GM10847 (cell line): ENCODE data around the gene UQCC5.

Experiments used
- POLR2A ChIP-seq: IDR thresholded peaks from 2 replicates; pipeline ENCODE4 v1.6.1; 2011; ENCODE audit not compliant: insufficient read length; ENCODE audit errors: extremely low read depth

The UQCC5 gene

GRCh38 chr3:52554026-52554755 lies 17.8 kb downstream of the UQCC5 start:
- TF ChIP-seq POLR2A: no peak

- no peak for TF ChIP-seq POLR2A
Measured at GRCh38 chr3:52555056-52555455, 18.7 kb downstream of the UQCC5 start.

DNA sequence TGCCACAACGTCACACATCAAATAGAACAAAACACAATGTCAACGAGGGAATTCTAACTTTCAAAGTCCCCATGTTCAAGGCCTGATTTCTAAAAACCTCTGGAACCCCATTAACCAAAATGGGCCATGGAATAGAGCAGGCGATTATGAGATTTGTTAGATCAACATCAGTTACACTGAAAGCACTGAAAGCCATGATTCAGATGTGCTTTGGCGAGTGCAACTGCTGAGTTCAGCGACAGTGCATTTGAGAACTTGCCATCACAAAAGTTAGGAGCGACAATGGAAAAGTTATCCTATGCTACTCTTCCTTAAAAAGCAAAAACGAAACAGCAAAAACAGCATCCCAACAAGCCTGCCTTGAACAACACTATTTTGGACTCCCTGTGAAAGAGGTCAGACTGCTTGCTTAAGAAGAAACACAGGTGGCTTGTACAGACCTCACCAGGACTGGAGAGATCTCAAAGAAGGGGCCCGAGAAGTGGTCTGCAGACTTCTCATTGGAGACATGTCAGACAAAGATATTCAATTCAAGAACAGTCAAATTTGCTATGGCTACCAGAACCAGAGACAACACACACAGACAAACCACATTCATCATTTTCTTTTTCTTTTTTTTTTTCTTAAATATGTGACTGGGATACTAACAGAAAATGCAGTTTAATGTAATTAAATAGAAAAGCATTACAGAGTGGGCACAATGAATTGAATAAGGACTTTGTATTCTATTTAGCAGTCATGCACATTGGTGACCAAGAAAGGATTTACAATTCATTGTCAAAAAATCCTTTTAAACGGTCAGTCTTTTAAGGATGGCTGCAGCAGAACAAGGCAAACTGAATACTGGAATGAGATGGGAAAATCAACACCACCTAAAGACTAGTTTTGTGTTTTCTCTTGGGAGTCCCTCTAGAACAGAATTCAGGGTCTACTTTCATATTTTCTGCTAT lies 20.9 kb downstream of the UQCC5 start:
- TF ChIP-seq POLR2A: no peak

DNA sequence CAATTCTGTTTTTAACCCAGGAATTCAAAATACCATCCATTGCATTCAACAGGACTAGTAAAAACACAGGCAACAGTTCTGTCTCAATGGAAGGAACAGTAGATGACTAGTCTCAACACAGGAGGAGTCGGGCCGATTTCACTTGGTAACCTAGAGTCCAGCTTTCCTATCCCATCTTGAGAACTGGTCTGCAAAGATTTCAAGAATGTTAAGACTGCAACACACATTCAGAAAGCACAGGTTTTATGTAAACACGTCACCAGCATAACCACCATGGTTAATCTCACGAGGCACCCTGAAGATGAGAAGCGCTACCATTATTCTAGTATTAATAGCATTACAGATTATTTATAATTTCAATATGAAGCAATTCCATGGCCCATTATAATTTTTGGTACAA lies 22.0 kb downstream of the UQCC5 start:
- no peak for TF ChIP-seq POLR2A

- TF ChIP-seq POLR2A: no peak
Measured at GRCh38 chr3:52561028-52561747, 24.8 kb downstream of the UQCC5 start.

GRCh38 chr3:52563984-52564383 lies 27.6 kb downstream of the UQCC5 start:
- TF ChIP-seq POLR2A: no peak

GRCh38 chr3:52568069-52568468 lies 31.7 kb downstream of the UQCC5 start:
- TF ChIP-seq POLR2A: no peak

GRCh38 chr3:52570076-52570475 lies 33.7 kb downstream of the UQCC5 start:
- TF ChIP-seq POLR2A: no peak

GRCh38 chr3:52572221-52572620 lies 35.8 kb downstream of the UQCC5 start:
- no peak for TF ChIP-seq POLR2A

- TF ChIP-seq POLR2A: no peak
Measured at GRCh38 chr3:52574056-52574965, 37.9 kb downstream of the UQCC5 start.
